Globus pallidus (tissue), 1 donor: ENCODE data around the gene MYBPH.

Source experiments
- DNase-seq: peaks from one replicate; pipeline ENCODE4 v3.0.0-alpha.2; 2015; ENCODE audit warnings: low spot score

The MYBPH gene

DNA sequence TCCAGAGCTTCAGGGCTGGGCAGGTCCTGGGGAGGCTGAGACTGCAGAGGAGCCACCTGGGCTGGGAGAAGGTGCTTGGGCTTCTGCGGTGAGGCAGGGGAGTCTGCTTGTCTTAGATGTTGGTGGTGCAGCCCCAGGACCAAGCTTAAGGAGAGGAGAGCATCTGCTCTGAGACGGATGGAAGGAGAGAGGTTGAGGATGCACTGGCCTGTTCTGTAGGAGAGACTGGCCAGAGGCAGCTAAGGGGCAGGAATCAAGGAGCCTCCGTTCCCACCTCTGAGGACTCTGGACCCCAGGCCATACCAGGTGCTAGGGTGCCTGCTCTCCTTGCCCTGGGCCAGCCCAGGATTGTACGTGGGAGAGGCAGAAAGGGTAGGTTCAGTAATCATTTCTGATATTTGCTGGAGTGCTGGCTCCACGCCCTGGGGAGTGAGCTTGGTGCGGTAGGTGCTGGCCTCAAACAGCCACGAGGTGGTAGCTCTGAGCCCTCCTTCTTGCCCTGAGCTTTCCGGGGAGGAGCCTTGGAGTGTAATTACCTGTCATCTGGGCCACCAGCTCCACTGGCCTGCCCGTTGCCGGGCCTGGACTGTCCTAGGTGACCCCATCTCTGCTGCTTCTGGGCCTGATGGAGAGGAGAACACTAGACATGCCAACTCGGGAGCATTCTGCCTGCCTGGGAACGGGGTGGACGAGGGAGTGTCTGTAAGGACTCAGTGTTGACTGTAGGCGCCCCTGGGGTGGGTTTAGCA is 9.3 kb downstream of the MYBPH start:
- DNase-seq: no peak

DNA sequence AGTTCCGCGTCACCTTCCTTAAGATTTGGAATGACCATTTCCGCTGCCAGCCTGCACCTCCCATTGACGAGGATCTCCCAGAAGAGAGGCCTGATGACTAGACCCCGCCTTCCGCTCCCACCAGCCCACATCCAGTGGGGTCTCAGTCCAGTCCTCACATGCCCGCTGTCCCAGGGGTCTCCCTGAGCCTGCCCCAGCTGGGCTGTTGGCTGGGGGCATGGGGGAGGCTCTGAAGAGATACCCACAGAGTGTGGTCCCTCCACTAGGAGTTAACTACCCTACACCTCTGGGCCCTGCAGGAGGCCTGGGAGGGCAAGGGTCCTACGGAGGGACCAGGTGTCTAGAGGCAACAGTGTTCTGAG is 9.8 kb downstream of the MYBPH start:
- no peak for DNase-seq

GRCh38 chr1:203165101-203165799 is 10.4 kb downstream of the MYBPH start:
- DNase-seq: no peak

- DNase-seq: peak; percentile 76
Observed at GRCh38 chr1:203163891-203164635, 11.6 kb downstream of the MYBPH start.

GRCh38 chr1:203162403-203162802 is 13.2 kb downstream of the MYBPH start:
- no peak for DNase-seq

GRCh38 chr1:203161703-203162102 is 13.9 kb downstream of the MYBPH start:
- no peak for DNase-seq

DNA sequence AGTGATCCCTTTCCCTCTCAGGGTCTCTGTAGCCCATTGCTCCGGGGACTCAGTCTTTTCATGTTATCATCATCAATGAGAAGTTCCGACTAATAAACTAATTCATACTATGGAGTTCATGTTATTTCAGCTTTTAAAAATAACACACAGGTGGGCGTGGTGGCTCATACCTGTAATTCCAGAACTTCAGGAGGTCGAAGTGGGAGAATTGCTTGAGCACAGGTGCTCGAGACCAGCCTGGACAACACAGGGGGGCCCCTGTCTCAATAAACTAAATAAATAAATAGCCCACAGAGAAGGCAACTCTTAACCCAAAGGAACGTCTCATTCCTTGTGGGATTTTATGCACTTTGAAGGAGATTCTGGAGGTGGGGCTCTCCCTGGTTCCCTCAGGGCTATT is 14.5 kb downstream of the MYBPH start:
- no peak for DNase-seq

- no peak for DNase-seq
Observed at GRCh38 chr1:203159844-203160243, 15.8 kb downstream of the MYBPH start.

GRCh38 chr1:203158960-203159665 is 16.5 kb downstream of the MYBPH start:
- DNase-seq: no peak

DNA sequence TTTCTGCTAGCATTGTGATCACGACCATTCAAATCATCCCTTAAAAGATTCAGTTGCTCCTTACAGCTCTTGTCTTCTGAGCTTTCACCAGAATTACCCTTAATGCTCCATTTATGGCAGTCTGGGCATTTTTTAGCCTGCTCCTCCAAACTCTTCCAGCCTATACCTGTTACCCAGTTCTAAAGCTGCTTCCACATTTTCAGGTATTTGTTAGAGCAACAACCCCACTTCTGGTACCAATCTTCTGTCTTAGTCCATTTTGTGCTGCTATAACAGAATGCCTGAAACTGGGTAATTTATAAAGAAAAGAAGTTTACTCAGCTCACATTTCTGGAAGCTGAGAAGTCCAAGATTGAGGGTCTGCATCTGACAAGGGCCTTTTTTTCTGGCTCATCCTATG is 17.2 kb downstream of the MYBPH start:
- no peak for DNase-seq

- DNase-seq: no peak
Observed at GRCh38 chr1:203156280-203156679, 19.3 kb downstream of the MYBPH start.

- no peak for DNase-seq
Observed at GRCh38 chr1:203153989-203154821, 21.4 kb downstream of the MYBPH start.

DNA sequence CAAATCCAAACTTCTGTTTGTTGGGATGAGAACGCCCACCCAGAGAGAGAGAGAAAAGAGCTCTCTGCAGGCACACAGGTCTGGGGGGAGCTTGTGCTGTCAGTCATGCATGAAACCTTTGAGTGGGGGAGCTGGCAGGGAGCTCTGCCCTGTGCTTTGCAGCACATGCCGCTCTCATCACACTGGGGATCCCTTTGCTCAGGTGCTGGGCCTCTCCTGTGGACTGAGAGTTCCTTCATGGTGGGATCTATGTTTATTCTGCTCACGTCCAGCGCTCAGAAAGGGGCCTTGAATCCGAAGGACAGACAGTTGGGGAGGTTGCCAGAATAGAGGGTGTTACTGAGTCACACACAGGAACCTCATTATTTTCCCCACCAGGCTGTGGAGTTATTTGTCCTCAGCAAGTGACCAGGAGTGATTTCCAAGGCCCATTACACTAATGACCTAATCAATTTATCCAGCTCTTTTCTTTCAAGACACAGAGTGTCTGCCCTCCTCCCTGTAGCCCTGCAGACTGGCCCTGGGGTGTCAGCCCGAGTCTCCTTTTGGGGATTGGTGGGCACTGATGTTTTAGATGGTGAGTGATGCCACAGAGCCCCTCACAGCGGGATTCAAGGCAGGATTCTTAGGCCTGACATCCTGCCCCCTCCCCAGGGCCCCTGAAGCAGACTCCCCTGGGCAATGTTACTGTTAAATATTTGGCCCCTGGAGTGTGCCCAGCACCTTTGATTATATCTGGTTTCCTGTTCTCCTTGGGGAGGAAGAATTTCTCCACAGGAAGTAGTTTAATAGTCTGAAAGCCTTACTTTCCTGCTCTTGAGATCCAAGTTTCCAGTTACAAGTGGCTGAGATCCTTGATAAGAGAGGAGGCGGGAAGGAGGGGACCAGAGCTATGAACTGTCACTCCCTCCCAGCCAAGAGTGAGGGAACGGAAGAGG is 22.3 kb downstream of the MYBPH start:
- DNase-seq: peak; percentile 78

DNA sequence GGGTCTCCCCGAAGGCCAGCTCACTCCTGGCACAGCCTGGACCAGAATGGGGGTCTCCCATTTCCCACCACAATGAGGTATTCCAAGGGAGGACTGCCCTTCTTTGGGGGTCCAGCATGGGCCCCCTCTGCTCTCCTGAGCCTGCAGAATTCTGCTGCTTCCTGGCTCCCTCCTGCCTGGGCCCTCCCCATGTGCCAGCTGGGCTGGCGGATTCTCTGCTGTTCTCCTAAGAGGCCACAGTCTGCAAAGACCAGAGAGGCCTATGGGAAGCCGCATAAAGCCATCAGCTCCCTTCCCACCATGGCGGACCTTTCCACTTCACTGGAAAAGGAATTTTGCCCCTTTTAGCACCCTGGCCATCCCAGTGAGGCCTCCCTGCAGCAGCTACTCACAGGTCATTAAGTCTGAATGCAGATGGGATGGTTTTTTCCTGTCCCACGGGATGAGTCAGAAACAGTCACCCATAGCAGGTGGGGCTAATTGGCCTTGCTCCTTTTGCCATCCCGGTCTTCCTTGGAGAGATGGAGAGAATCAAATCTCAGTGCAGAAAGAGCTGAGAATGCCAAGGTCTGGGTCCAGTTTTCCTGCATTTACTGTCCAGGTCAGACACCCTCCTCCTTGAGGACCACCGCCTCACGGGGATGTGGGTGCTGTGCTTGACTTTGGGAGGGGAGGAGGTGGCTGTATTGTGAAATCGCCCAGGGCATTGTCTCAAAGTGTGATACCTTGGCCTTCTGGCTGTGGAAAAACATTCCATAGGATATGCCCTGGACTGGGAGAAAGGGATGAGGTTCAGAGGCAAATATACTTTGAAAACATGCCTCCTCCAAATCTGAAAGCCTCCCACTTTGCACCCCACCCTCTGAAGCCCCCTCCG is 23.2 kb downstream of the MYBPH start:
- no peak for DNase-seq

DNA sequence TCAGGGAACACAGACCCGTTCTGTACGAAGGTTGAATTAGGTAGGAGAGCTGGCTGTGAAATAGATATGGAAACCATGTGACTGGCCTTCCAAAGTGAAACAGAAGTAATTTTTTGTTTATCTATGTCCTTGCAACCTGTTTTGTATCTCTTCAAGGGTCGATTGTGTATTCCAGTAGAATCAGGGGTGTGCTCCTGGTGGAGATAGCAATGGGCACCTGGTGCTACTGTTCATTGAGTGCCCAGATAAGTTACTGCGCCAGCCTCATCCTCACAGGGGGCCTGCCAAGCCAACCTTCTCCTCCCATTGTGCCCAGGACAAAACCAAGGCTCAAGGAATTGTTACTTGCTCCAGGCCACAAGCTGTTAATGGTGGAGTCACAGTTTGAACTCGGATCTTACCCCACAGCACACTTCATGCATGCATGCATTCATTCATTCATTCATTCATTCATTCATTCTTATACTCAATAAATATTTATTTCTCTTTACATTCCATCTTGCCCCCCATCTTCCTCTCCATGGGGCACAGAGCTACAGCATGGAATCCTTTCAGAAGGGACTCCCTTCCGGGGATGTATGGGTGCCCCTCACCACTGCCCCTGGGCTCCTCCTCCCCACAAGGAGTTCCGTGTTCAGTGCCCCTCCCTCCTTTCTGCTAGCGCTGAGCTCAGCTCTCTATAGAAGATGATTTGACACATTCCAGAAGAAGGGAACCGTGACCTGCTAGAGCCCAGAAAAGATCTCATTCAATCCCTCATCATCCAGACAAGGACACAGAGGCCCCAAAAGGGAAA is 24.1 kb downstream of the MYBPH start:
- DNase-seq: no peak

DNA sequence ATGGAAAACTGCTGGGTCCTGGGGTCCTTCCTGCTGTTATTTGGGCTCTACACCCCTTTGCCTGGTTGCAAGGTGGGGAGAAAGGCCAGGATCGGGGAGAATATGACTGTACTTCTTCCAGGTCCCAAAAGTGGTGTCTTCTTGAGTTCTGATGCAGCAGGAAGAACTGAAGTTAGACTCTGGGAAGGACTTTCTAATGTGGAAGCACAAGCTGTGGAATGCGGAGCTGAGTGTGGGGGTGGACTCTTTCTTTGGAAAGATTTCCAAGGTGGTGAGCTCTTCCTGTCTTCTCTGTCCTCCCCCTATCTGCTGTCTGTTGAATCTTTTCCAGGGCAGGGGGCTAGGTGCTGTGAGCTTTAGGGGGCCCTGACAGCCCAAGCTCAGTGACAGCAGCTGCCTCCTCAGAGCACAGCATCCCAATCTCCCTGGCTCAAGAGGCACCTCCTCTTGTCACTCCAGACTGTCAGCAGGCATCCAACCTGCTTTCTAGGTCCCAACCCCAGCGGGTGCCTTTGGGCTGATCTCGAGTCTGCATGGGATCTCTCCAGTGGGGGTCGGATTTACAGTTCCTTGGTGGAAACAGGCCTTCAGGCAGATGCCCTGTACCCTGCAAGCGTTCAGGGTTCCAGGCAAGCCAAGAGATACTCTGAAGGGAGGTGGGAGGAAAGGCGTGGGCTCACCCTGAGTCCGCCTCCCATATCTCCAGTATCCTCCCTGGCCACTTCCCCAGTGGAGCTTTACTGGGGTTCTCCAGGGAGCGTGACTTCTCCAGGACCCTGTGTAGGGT is 24.9 kb downstream of the MYBPH start:
- no peak for DNase-seq

DNA sequence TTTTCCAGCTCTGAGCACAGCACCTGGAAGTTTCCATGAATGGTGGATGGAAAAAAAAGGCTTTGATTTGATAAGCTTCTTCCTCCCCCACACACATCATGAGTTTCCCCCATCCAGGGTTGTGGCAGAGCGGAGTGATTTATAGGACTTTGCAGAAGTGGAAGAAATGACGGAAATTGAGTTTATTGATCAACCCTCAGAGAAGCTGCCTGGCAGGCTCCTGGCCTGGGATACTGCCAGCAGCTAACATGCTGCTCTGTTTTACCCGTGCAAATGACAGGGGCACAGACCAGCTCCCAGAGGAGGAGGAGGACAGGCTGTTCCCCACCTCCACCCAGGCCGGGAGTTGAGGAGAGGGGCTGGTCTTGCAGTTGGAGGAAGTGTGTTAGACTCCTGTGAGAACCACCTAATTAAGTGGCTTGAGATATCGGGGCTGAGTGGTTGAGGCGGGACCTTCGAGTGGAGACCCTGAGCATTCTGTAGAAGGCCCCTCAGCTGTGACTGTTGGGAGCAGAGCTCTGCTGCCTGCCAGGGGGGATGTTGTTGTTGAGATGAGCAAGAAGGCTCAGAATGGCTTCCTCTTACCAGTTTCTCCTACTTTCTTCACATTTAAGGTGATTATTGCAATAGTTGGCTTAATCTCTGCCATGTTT is 26.3 kb downstream of the MYBPH start:
- DNase-seq: no peak
